CD14-positive monocyte (primary cell): ENCODE measurements around the gene APOC3. TPM values are rescaled to one million over a fixed set of nuclear protein-coding genes. Genes with fewer than 3 reads are reported as not detected.

ENCODE experiments used
- DNase-seq, 3 donors: peaks; one replicate each; pipeline ENCODE4 v3.0.0-alpha.2; 2011 to 2022
- H2AFZ ChIP-seq: 2 replicates; pipeline ENCODE4 v1.6.0; 2012; ENCODE audit warnings: mild to moderate bottlenecking, low read depth, low read length, inconsistent platforms; ENCODE audit not compliant: insufficient read depth, poor library complexity, severe bottlenecking
- H3K27ac ChIP-seq, 2 donors: 1 replicate in 1 of 2; 2 replicates in 1 of 2; pipeline ENCODE4 v1.5.1; 2012 to 2013; ENCODE audit warnings: low read length in 2 of 2, control low read depth in 1 of 2, inconsistent platforms in 1 of 2, low read depth in 1 of 2, mild to moderate bottlenecking in 1 of 2
- H3K27me3 ChIP-seq, 2 donors: one replicate each; pipeline versions ENCODE4 v1.6.0 to v1.6.1; 2011 to 2013; ENCODE audit warnings: low read length in 2 of 2; ENCODE audit not compliant: control insufficient read depth in 2 of 2, insufficient read depth in 2 of 2
- H3K36me3 ChIP-seq, 2 donors: replicated peaks in 1 of 2; 1 replicate in 1 of 2; 2 replicates in 1 of 2; pipeline versions ENCODE4 v1.5.1 to v1.6.1; 2012 to 2013; ENCODE audit warnings: low read length in 2 of 2, control low read depth in 1 of 2, inconsistent platforms in 1 of 2, mild to moderate bottlenecking in 1 of 2; ENCODE audit not compliant: insufficient read depth in 2 of 2, control insufficient read depth in 1 of 2
- H3K4me1 ChIP-seq, 2 donors: 1 replicate in 1 of 2; 2 replicates in 1 of 2; pipeline versions ENCODE4 v1.5.1 to v1.6.1; 2012 to 2013; ENCODE audit warnings: low read length in 2 of 2, control low read depth in 1 of 2, inconsistent platforms in 1 of 2, mild to moderate bottlenecking in 1 of 2, moderate library complexity in 1 of 2; ENCODE audit not compliant: insufficient read depth in 2 of 2, control insufficient read depth in 1 of 2
- H3K4me2 ChIP-seq: replicated peaks from 2 replicates; pipeline ENCODE3; 2012; ENCODE audit warnings: low read length, moderate library complexity, mild to moderate bottlenecking; ENCODE audit not compliant: poor library complexity, severe bottlenecking; ENCODE audit errors: extremely low read depth
- H3K4me3 ChIP-seq, 3 experiments: fragments of 200-600 bp in 1 of 3; sonication (generic) in 1 of 3; replicated peaks in 1 of 3; 1 replicate in 2 of 3; 2 replicates in 1 of 3; pipeline ENCODE4 v1.5.1; 2011 to 2013; ENCODE audit warnings: low read length in 3 of 3, mild to moderate bottlenecking in 3 of 3, control low read depth in 2 of 3, low read depth in 2 of 3, inconsistent platforms in 1 of 3, moderate library complexity in 1 of 3
- H3K79me2 ChIP-seq: 2 replicates; pipeline ENCODE4 v1.6.0; 2012; ENCODE audit warnings: mild to moderate bottlenecking, control low read depth, inconsistent platforms, low read length, moderate library complexity; ENCODE audit not compliant: insufficient read depth
- H3K9ac ChIP-seq: 2 replicates; pipeline ENCODE4 v1.6.0; 2017; ENCODE audit warnings: low read length, mild to moderate bottlenecking; ENCODE audit not compliant: insufficient read depth, poor library complexity, severe bottlenecking
- H3K9me3 ChIP-seq, 2 donors: replicated peaks in 1 of 2; 1 replicate in 1 of 2; 2 replicates in 1 of 2; pipeline versions ENCODE4 v1.5.1 to v1.6.1; 2012 to 2013; ENCODE audit warnings: low read length in 2 of 2, control low read depth in 1 of 2; ENCODE audit not compliant: control insufficient read depth in 1 of 2, insufficient read depth in 1 of 2
- H4K20me1 ChIP-seq: 2 replicates; pipeline ENCODE4 v1.6.0; 2012; ENCODE audit warnings: mild to moderate bottlenecking, low read length, control low read depth, moderate library complexity; ENCODE audit not compliant: insufficient read depth
- H3K27ac Mint-ChIP-seq, 7 donors: one replicate each; pipeline ENCODE4 v1.8.0; 2020; ENCODE audit warnings: mild to moderate bottlenecking in 7 of 7, mixed read lengths in 7 of 7, moderate library complexity in 6 of 7, inconsistent platforms in 2 of 7
- H3K27me3 Mint-ChIP-seq, 3 donors: one replicate each; pipeline ENCODE4 v1.8.0; 2021 to 2022; ENCODE audit warnings: low read depth in 3 of 3, mild to moderate bottlenecking in 3 of 3, mixed read lengths in 3 of 3, moderate library complexity in 3 of 3, inconsistent platforms in 1 of 3
- H3K36me3 Mint-ChIP-seq, 2 donors: one replicate each; pipeline ENCODE4 v1.8.0; 2020; ENCODE audit warnings: mixed read lengths in 2 of 2, inconsistent platforms in 1 of 2, mild to moderate bottlenecking in 1 of 2
- H3K4me1 Mint-ChIP-seq: one replicate; pipeline ENCODE4 v1.8.0; 2020; ENCODE audit warnings: mild to moderate bottlenecking, mixed read lengths
- H3K4me3 Mint-ChIP-seq, 2 donors: one replicate each; pipeline ENCODE4 v1.8.0; 2020; ENCODE audit warnings: mild to moderate bottlenecking in 2 of 2, mixed read lengths in 2 of 2, moderate library complexity in 1 of 2
- H3K9me3 Mint-ChIP-seq, 7 donors: one replicate each; pipeline ENCODE4 v1.8.0; 2020 to 2022; ENCODE audit warnings: mixed read lengths in 7 of 7, mild to moderate bottlenecking in 6 of 7, moderate library complexity in 6 of 7, inconsistent platforms in 2 of 7
- CTCF ChIP-seq: fragments of 200-600 bp; IDR thresholded peaks from one replicate; pipeline ENCODE4 v1.8.0; 2022; ENCODE audit warnings: antibody characterized with exemption, mild to moderate bottlenecking
- WGBS: methylation state at CpG from one replicate; pipeline ENCODE4 v1.1.5; 2013; ENCODE audit warnings: missing lambda C conversion rate; ENCODE audit not compliant: insufficient coverage; 5-methylcytosine and 5-hydroxymethylcytosine counted together
- intact Hi-C, 2 donors: fragments of 100-400 bp; cut with micrococcal nuclease; formaldehyde crosslinking; loops; one replicate each; pipeline versions ENCODE4 v1.15.0 to v1.15.1; 2023
- polyA plus RNA-seq, 3 donors: library from polyadenylated mRNA; depleted of rRNA in 1 of 3; unstranded in 2 of 3; stranded (reverse) in 1 of 3; fragments of 300-500 nt in 2 of 3; fragments of >200 nt in 1 of 3; fragmentation: Illumina TruSeq in 2 of 3; gene quantifications; 1 replicate in 2 of 3; 2 replicates in 1 of 3; pipeline ENCODE4 v1.2.3, GENCODE V29; 2012 to 2021

The APOC3 gene
- polyA plus RNA-seq, 3 donors, result not detected

GRCh38 chr11:116788975-116789374 is 40.7 kb upstream of the APOC3 start:
- H3K27me3 ChIP-seq, result no peaks in the 10 kb centered on the region
- no peaks in the 10 kb centered on the region for H4K20me1 ChIP-seq
- no peak overlapping the region for H3K9ac ChIP-seq
- H2AFZ ChIP-seq, result no peak overlapping the region
- H3K9me3 ChIP-seq, result no peaks in the 10 kb centered on the region
- no peak overlapping the region for H3K4me3 ChIP-seq
- H3K36me3 ChIP-seq, result peaks cover 27 to 28% of the 10 kb centered on the region in 2 donors
- no peak overlapping the region for H3K27ac ChIP-seq
- DNase-seq, result no peak
- peaks cover 0 to 2% (median 0%) of the 10 kb centered on the region in 7 donors for H3K9me3 Mint-ChIP-seq
- TF ChIP-seq CTCF, result no peak
- no peak overlapping the region for H3K4me2 ChIP-seq
- H3K27me3 Mint-ChIP-seq, result peaks cover 6 to 14% (median 8%) of the 10 kb centered on the region in 3 donors
- H3K79me2 ChIP-seq, result peaks cover 34% of the 10 kb centered on the region
- H3K4me1 Mint-ChIP-seq, result peaks cover 31% of the 10 kb centered on the region
- H3K27ac Mint-ChIP-seq, result peak overlapping the region in 3 of 7 donors; percentile 7 to 97 (median 93)
- peaks cover 31 to 33% of the 10 kb centered on the region in 2 donors for H3K36me3 Mint-ChIP-seq
- H3K4me3 Mint-ChIP-seq, result peak overlapping the region; percentile 7 to 94
- peaks cover 22 to 26% of the 10 kb centered on the region in 2 donors for H3K4me1 ChIP-seq
- WGBS, result 100% methylated on average over 3 of the region's 4 CpGs
- intact Hi-C loops, result loop anchor here (5.0 to 10.0 kb wide), 2 partner anchors 443 to 536 kb away; partner anchors contain the start of genes CEP164 (in 1 of the 2), PCSK7 (in 1 of the 2) and RNF214 (in 1 of the 2)

DNA sequence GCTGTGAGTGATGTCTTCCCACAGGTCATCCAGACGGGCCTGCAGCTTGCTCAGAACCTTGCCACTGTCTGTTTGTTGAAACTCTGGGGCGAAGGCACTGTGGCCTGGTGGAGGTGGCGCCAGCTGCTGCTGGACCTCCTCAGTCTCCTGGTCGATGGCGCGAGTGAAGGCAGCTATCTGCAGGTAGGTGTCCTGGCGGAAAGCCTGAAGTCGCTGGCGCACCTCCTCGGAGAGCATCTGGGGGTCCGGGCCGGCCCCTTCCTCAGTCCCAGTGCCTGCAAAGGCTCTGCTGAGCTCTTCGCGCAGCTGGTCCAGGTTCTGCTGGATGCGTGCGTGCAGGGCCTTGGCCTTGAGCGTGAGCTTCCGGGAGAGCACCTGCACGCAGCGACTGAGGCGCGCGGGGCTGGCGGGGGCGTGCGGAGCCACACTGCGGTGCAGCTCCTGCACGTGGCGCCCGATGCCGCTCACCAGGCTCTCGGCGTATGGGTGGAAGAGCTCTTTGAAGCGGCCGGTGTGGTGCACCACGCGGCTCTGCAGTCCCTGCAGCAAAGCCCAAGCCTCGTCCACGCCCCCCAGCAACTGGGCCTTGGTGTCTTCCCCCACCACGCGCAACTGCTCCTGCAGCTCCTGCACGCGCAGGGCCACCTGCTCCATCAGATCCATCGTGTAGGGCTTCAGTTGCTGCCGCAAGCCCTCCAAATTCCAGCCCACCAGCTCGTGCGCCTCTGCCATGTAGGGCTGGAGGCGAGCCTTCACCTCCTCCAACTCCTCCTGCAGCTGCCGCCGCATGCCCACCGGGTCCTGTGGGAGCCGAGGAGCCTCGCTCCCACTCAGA is 39.3 kb upstream of the APOC3 start:
- Mint-ChIP-seq H3K27ac (no peak overlapping the region), H3K9me3 (peaks cover 0 to 2% (median 0%) of the 10 kb centered on the region in 7 donors), H3K27me3 (peaks cover 6 to 14% (median 8%) of the 10 kb centered on the region in 3 donors), H3K4me3 (no peak overlapping the region), H3K4me1 (peaks cover 31% of the 10 kb centered on the region), H3K36me3 (peaks cover 17 to 19% of the 10 kb centered on the region in 2 donors)
- no peaks in the 10 kb centered on the region for H4K20me1 ChIP-seq
- H3K27me3 ChIP-seq, result no peaks in the 10 kb centered on the region
- H3K9ac ChIP-seq, result no peak overlapping the region
- peaks cover 22% of the 10 kb centered on the region for H3K79me2 ChIP-seq
- no peak for DNase-seq
- intact Hi-C loops, result no loop called here
- H3K4me1 ChIP-seq, result peaks cover 22 to 26% of the 10 kb centered on the region in 2 donors
- no peak overlapping the region for H3K4me2 ChIP-seq
- WGBS, result 90% methylated on average over 44 of the region's 53 CpGs
- H3K4me3 ChIP-seq, result no peak overlapping the region
- peaks cover 13 to 14% of the 10 kb centered on the region in 2 donors for H3K36me3 ChIP-seq
- H3K9me3 ChIP-seq, result no peaks in the 10 kb centered on the region
- no peak for TF ChIP-seq CTCF
- peak overlapping the region; percentile 73 for H2AFZ ChIP-seq
- no peak overlapping the region for H3K27ac ChIP-seq
